UCSD-AML1 (cell line): ENCODE data around the gene UBE2E2.
"Not testable (repeated sequence)": the region's sequence is repeated elsewhere in the genome, so short reads cannot be mapped to it uniquely, and the experiment has no call there.

Experiments used
- DNase-seq: peaks from one replicate; lab custom pipeline; 2025; ENCODE audit not compliant: unreplicated experiment; lab: John Stamatoyannopoulos, UW

The UBE2E2 gene

GRCh38 chr3:23202921-23203707 is at the start of gene UBE2E2:
TSS of gene UBE2E2 (plus strand) at chr3:23203327.
- no peak for DNase-seq

DNA sequence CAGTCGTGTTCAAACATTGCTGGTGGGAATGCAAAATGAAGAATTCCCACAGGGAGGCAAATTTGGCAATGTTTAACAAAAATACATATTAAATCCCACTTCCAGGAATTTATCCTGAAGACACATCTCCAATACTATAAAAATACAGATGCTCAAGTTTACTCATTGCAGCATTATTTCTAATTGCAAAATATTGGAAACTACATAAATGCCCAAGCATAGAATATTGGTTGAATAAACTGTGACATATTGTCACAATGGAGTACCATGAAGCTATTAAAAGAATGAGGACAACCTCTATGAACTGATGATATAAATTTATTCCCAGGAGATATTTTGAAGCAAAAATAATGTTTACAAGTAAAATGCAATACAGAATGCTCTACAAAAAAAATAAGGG is 49.7 kb upstream of the UBE2E2 start:
- DNase-seq: no peak

DNA sequence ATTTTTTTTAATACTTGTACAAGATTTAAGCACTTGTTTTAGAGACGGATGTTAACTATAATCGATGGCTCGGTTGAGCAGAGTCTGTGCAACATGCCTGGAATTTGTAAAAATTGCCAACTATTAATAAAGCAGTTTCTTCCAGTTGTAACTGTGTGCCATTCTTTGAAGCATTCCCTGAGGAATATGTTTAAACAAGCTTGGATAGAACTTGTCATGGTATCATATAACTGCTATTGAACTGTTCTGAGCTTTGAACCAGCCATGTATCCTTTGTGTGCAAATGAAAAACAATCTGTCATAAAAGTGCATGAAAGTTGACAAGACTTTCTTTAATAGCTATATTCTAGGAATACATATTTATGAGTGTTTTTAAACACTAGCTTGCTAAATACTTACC is 45.8 kb upstream of the UBE2E2 start:
- DNase-seq: no peak

DNA sequence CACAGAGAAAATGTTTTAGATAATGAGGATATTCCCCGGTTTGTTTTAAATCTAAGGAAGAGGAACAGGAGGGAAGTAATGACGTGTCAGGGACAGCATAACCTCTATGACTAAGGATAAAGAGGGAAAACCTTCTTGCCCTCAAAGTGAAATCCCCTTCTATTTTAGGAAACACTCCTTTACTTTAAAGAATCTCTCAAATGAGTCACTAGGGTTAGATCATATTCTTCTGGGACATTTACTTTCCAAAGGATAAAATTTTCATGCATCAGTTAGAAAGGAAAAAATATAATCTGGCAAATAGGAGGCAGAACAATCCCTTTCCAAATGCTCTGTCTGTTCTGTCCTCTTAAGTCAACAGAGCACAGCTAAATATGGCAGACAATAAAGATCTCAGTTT is 43.2 kb upstream of the UBE2E2 start:
- DNase-seq: no peak

GRCh38 chr3:23161308-23161707 is 41.8 kb upstream of the UBE2E2 start:
- DNase-seq: no peak

- no peak for DNase-seq
Measured at GRCh38 chr3:23161896-23162570, 41.1 kb upstream of the UBE2E2 start.

- DNase-seq: no peak
Measured at GRCh38 chr3:23162934-23163333, 40.2 kb upstream of the UBE2E2 start.

DNA sequence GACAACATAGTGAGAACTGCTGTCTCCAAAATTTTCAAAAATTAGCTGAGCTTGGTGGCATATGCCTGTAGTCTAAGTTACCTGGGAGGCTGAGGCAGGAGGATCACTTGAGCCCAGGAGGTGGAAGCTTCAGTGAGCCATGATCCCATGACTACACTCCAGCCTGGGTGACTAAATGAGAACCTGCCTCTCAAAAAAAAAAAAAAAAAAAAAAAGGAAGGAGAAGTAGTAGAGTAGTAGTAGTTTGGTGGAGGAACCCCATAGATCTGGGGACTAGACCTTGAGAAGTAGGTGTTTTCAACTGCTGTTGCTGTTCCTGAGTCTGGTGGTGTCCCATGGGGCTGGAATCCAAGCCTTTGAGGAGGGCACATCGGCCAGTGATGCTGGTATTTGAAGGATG is 38.4 kb upstream of the UBE2E2 start:
- no peak for DNase-seq

- no peak for DNase-seq
Measured at GRCh38 chr3:23165571-23165970, 37.6 kb upstream of the UBE2E2 start.

DNA sequence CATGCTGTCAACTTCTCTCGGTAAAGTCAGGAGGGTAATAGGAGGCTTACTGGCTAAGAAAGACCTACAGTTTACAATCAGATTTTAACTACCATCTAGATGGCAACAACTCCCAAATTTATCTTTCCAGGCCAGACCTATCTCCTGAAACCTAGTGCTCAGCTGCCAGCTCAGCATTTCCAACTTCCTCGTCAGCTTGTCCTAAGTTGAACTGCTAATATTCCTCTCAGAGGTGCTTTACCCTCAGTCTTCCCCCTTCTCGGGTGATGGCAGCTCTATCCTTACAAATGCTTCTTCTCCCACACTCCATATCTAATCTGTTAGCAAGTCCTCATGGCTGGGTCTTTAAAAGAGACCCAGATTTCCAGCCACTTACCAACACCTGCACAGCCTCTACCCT is 36.9 kb upstream of the UBE2E2 start:
- no peak for DNase-seq

DNA sequence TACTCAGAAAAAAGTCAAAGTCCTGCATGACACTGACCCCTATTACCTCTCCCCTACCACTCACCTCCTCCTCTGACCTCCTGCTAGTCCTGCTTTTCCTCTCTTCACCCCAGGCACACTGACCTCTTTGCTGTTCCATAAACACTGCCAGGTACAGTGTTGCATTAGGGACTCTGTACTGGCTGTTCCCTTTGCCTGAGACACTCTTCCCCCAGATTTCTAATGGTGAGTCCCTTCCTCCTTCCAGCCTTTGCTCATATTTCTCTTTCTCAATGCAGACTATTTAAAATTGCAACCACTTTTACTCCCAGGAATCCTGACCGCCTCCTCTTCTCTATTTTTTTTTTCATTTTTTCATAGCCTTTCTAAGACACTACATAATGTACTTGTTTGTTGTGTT is 36.3 kb upstream of the UBE2E2 start:
- no peak for DNase-seq

DNA sequence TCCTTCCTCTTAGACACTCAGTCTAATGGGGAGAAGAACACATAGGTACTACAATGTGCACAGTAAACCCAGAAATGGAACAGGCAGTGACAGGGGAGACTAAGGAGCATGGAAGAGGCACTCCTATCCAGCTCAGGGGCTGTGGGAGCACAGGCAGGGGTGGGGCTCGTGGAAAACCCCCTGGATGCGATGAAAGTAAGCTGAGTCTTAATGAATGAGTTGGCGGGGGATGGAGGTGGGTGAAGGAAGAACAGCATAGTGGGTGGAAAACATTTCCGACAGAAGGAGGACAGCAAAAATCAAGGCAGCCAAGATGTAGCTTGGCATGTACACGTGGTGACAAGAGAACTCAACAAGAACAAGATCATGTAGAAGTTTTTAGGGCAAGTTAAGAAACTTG is 33.6 kb upstream of the UBE2E2 start:
- no peak for DNase-seq

GRCh38 chr3:23170291-23170690 is 32.8 kb upstream of the UBE2E2 start:
- no peak for DNase-seq

DNA sequence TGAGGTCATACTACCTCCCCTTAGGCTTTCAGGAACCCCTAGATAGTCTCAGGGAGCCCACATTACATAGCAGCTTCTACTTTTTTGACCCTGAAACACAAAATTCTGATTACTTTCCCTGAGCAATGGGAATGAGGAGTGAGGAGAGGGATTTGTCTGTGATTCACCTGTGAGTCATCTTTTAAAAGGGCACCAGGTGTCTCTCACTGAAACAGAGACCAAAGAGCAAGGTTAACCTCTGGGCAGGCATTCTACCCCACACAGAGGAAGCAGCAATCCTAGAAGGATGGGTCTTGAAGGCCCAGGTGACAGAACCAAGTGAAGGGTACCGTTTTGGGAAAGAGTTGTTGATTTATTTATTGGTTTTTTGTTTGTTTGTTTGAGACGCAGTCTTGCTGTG is 31.1 kb upstream of the UBE2E2 start:
- DNase-seq: no peak

DNA sequence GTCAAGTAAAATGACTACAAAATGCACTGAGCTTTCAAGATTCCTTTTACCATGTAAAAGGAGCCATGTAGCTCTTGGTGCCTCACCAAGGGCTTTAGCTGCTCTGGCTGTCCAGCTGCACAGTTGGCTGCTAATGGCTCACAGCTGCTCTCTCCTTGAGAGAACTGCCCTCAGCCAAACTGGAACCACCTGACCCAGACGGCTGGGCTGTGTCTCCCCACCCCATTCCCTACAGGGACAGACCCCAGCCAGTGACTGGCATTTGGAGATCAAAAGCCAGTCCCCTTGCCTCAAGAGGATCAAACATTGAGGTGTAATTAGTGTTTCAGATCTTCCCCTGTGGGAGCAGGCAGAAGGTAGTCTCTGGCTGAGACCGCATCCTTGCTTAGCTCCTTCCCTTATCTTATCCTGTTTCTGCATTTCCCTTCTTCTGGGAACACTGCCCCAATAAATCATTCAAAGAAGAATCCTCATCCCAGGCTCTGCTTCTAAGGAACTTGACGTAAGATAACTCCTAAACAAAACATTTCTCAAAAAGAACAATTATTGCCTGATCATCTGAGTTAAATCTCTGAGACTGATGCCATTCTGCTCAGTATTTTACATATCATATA is 28.6 kb upstream of the UBE2E2 start:
- no peak for DNase-seq

GRCh38 chr3:23175341-23176083 is 27.6 kb upstream of the UBE2E2 start:
- no peak for DNase-seq

- not testable (repeated sequence) for DNase-seq
Measured at GRCh38 chr3:23176839-23177238, 26.3 kb upstream of the UBE2E2 start.

DNA sequence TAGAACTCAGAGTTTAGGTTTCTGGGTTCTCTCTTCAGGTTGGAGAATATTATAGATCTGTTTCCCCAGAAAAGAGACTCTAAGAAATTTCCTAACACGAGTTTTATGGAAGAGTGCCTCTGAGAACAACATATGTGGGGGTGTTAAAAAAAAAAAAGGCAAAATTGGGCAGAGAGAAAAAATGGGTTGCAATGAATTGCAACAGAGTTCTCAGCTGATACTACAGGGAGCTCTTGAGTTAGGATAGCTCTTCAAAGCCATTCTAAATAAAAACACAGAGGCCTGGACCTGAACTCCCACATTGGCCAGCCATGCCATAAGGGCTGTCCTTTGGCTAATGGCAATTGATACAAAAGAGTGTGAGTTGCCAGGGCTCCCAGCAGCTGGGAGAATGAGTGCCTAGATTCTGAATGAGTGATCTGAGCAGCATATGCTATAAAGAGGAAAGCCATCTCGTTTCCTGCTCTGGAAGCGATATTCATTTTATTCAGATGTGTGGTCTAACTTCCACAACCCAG is 20.1 kb upstream of the UBE2E2 start:
- DNase-seq: no peak

DNA sequence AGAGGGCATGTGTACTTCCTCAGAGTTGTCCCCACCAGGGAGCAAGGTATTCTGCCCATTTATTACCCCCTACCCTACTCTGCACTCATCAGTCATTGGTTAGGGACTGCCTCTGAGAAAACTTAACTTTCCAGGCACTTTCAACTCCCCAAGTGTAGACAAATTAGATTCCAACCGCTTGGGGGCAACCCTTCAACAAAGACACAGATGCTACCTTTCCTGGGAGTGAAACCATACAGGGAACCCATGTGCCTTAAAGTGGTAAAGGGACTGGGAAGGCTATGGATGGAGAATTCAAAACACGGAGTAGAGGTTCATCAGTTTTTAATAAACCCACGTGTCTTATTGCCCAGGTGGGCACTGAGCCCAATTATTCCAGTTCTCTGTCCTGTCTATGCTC is 19.4 kb upstream of the UBE2E2 start:
- no peak for DNase-seq

GRCh38 chr3:23185861-23186260 is 17.3 kb upstream of the UBE2E2 start:
- no peak for DNase-seq

DNA sequence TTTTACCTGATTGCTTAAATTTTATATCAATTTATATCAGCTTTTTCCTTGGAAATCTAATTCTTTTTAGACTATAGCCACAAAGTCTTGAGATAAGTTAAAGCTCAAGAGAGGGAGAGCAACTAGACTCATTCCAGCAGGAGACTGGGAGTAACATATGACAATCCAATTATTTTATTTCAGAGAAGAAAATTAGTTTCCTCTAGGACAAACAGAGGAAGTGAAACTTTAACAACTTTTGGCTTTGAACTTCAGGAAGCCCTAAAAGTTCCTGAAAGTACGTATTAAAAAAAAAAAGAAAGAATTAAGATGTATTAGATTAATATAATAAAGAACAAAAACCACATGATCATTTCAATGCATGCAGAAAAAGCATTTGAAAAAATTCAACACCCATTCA is 13.9 kb upstream of the UBE2E2 start:
- DNase-seq: no peak
